ENCODE data around the gene GRIA4.

DNA sequence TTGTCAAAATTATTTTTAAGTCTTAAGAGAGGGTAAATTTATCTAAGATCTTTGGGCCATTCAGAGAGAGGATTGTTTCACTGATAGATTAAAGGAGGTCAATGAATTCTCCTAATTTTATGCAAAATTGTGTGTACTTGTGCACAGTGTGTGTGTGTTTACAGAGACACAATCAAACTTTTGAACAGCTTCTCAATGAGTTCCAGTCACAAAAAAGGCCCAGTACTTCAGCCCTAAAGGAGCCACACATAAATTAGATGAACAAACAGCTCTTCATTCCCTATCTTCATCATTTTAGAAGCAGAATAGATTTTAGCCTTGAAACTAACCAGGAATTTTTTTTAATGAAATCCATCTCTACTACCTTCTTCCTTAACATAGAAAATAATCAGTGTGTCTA, 9.7 kb downstream of the GRIA4 start:
- TF ChIP-seq, protein P1, sequence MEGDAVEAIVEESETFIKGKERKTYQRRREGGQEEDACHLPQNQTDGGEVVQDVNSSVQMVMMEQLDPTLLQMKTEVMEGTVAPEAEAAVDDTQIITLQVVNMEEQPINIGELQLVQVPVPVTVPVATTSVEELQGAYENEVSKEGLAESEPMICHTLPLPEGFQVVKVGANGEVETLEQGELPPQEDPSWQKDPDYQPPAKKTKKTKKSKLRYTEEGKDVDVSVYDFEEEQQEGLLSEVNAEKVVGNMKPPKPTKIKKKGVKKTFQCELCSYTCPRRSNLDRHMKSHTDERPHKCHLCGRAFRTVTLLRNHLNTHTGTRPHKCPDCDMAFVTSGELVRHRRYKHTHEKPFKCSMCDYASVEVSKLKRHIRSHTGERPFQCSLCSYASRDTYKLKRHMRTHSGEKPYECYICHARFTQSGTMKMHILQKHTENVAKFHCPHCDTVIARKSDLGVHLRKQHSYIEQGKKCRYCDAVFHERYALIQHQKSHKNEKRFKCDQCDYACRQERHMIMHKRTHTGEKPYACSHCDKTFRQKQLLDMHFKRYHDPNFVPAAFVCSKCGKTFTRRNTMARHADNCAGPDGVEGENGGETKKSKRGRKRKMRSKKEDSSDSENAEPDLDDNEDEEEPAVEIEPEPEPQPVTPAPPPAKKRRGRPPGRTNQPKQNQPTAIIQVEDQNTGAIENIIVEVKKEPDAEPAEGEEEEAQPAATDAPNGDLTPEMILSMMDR (IDR thresholded peaks at IDR 0.05) = no peak
- TF ChIP-seq POLR2A (IDR thresholded peaks at IDR 0.05) = no peak
